Keratinocyte (primary cell): ENCODE measurements around the gene ABR.

ENCODE experiments used
- CTCF ChIP-seq, 3 experiments: IDR thresholded peaks in 1 of 3; conservative IDR thresholded peaks in 1 of 3; optimal IDR thresholded peaks in 1 of 3; 2 replicates in 2 of 3; 3 replicates in 1 of 3; pipeline versions ENCODE3 to v1.5.1; 2011; ENCODE audit warnings: low read length in 3 of 3, mild to moderate bottlenecking in 3 of 3, moderate library complexity in 2 of 3, control low read depth in 1 of 3, inconsistent platforms in 1 of 3; ENCODE audit not compliant: insufficient read depth in 2 of 3; ENCODE audit errors: extremely low read depth in 1 of 3
- EZH2 ChIP-seq: IDR thresholded peaks from one replicate; pipeline ENCODE4 v1.6.1; 2012; ENCODE audit warnings: inconsistent platforms, mild to moderate bottlenecking, low read length, moderate library complexity

GRCh38 chr17:1122533-1123392 is 57.0 kb downstream of the ABR start:
- peak; percentile 85 to 93 (median 87) for TF ChIP-seq CTCF (optimal IDR thresholded peaks at IDR 0.05 in 1 of 3, IDR thresholded peaks at IDR 0.05 in 1 of 3, conservative IDR thresholded peaks at IDR 0.05 in 1 of 3; ENCODE audit: extremely low read depth in 1 of 3, insufficient read depth in 2 of 3, low read length in 3 of 3)
- TF ChIP-seq EZH2 = no peak
